Parathyroid adenoma (tissue), 2 donors: ENCODE results near the gene STARD13.

Experiments
- H2AFZ ChIP-seq: fragments of 300-600 bp; sonication (generic); one replicate; pipeline ENCODE4 v1.7.0; 2017; ENCODE audit warnings: antibody characterized with exemption, mild to moderate bottlenecking
- H3K27ac ChIP-seq: fragments of 300-600 bp; sonication (generic); one replicate; pipeline ENCODE4 v1.7.0; 2017
- H3K27me3 ChIP-seq: fragments of 300-600 bp; sonication (generic); one replicate; pipeline ENCODE4 v1.7.0; 2017; ENCODE audit warnings: low read length; ENCODE audit not compliant: control insufficient read depth, insufficient read depth
- H3K36me3 ChIP-seq: fragments of 300-600 bp; sonication (generic); one replicate; pipeline ENCODE4 v1.7.0; 2017; ENCODE audit warnings: low read length; ENCODE audit not compliant: control insufficient read depth, insufficient read depth
- H3K4me1 ChIP-seq: fragments of 300-600 bp; sonication (generic); one replicate; pipeline ENCODE4 v1.7.0; 2017; ENCODE audit warnings: control low read depth
- H3K4me2 ChIP-seq: fragments of 300-600 bp; sonication (generic); one replicate; pipeline ENCODE4 v1.7.0; 2017; ENCODE audit warnings: low read length
- H3K4me3 ChIP-seq: fragments of 300-600 bp; sonication (generic); one replicate; pipeline ENCODE4 v1.7.0; 2017; ENCODE audit warnings: low read depth, low read length
- H3K79me2 ChIP-seq: fragments of 300-600 bp; sonication (generic); one replicate; pipeline ENCODE4 v1.7.0; 2017; ENCODE audit warnings: control low read depth
- H3K9ac ChIP-seq: fragments of 300-600 bp; sonication (generic); one replicate; pipeline ENCODE4 v1.7.0; 2017; ENCODE audit warnings: mild to moderate bottlenecking
- H3K9me3 ChIP-seq: fragments of 300-600 bp; sonication (generic); one replicate; pipeline ENCODE4 v1.7.0; 2017; ENCODE audit warnings: low read length; ENCODE audit not compliant: control insufficient read depth
- CTCF ChIP-seq: fragments of 300-600 bp; sonication (generic); IDR thresholded peaks from one replicate; pipeline ENCODE4 v1.7.0; 2017; ENCODE audit warnings: antibody characterized with exemption, mild to moderate bottlenecking
- donor health status: primary hyperparathyroidism.

STARD13 gene

GRCh38 chr13:33106656-33107360 lies 178.7 kb downstream of the STARD13 start:
- H3K4me3 ChIP-seq = no peak overlapping the region
- H3K27me3 ChIP-seq = no peaks in the 10 kb centered on the region
- peaks cover 2% of the 10 kb centered on the region for H3K4me1 ChIP-seq
- no peaks in the 10 kb centered on the region for H3K79me2 ChIP-seq
- no peak overlapping the region for H2AFZ ChIP-seq
- no peak for TF ChIP-seq CTCF
- no peaks in the 10 kb centered on the region for H3K36me3 ChIP-seq
- H3K9ac ChIP-seq = no peak overlapping the region
- H3K27ac ChIP-seq = no peak overlapping the region
- H3K9me3 ChIP-seq = no peaks in the 10 kb centered on the region
- H3K4me2 ChIP-seq = no peak overlapping the region

GRCh38 chr13:33105387-33106005 lies 180.1 kb downstream of the STARD13 start:
- no peaks in the 10 kb centered on the region for H3K79me2 ChIP-seq
- H3K4me1 ChIP-seq = peaks cover 2% of the 10 kb centered on the region
- no peak overlapping the region for H3K4me3 ChIP-seq
- no peak overlapping the region for H3K9ac ChIP-seq
- no peak overlapping the region for H3K27ac ChIP-seq
- H3K36me3 ChIP-seq = no peaks in the 10 kb centered on the region
- H2AFZ ChIP-seq = no peak overlapping the region
- H3K9me3 ChIP-seq = no peaks in the 10 kb centered on the region
- no peaks in the 10 kb centered on the region for H3K27me3 ChIP-seq
- no peak for TF ChIP-seq CTCF
- H3K4me2 ChIP-seq = no peak overlapping the region

- Histone ChIP-seq H3K27ac (no peak overlapping the region), H3K79me2 (no peaks in the 10 kb centered on the region), H3K9me3 (no peaks in the 10 kb centered on the region), H3K9ac (no peak overlapping the region), H3K27me3 (no peaks in the 10 kb centered on the region), H3K4me1 (peaks cover 12% of the 10 kb centered on the region), H3K4me3 (no peak overlapping the region), H2AFZ (no peak overlapping the region), H3K36me3 (no peaks in the 10 kb centered on the region), H3K4me2 (no peak overlapping the region)
- TF ChIP-seq CTCF = no peak
These were observed 182.1 kb downstream of the STARD13 start for GRCh38 chr13:33103457-33103856.

- no peak overlapping the region for H3K4me3 ChIP-seq
- H3K36me3 ChIP-seq = no peaks in the 10 kb centered on the region
- H3K79me2 ChIP-seq = no peaks in the 10 kb centered on the region
- H3K27ac ChIP-seq = no peak overlapping the region
- no peak overlapping the region for H2AFZ ChIP-seq
- no peak for TF ChIP-seq CTCF
- peaks cover 12% of the 10 kb centered on the region for H3K4me1 ChIP-seq
- no peak overlapping the region for H3K4me2 ChIP-seq
- no peaks in the 10 kb centered on the region for H3K27me3 ChIP-seq
- no peak overlapping the region for H3K9ac ChIP-seq
- H3K9me3 ChIP-seq = no peaks in the 10 kb centered on the region
These were observed 183.7 kb downstream of the STARD13 start for GRCh38 chr13:33101835-33102234.

GRCh38 chr13:33100886-33101285 lies 184.7 kb downstream of the STARD13 start:
- no peak overlapping the region for H2AFZ ChIP-seq
- H3K36me3 ChIP-seq = no peaks in the 10 kb centered on the region
- no peaks in the 10 kb centered on the region for H3K9me3 ChIP-seq
- no peaks in the 10 kb centered on the region for H3K79me2 ChIP-seq
- H3K4me2 ChIP-seq = no peak overlapping the region
- no peak for TF ChIP-seq CTCF
- peaks cover 12% of the 10 kb centered on the region for H3K4me1 ChIP-seq
- no peak overlapping the region for H3K4me3 ChIP-seq
- no peak overlapping the region for H3K27ac ChIP-seq
- H3K27me3 ChIP-seq = no peaks in the 10 kb centered on the region
- no peak overlapping the region for H3K9ac ChIP-seq
